ENCODE data around the gene AKAP13. TPM values are rescaled to one million over a fixed set of nuclear protein-coding genes. Genes with fewer than 3 reads are reported as not detected.
"Not testable (repeated sequence)": the region's sequence is repeated elsewhere in the genome, so short reads cannot be mapped to it uniquely, and the experiment has no call there.

The AKAP13 gene
- total RNA-seq, 4 donors from 2014 or later: 189 to 405 (median 244) TPM

- no peak overlapping the region for H3K27ac ChIP-seq
- intact Hi-C loops (cut with DNase I): no loop called here
- TF ChIP-seq CTCF (IDR thresholded peaks at IDR 0.05): no peak
- no peak for TF ChIP-seq POLR2A (IDR thresholded peaks at IDR 0.05)
Observed at GRCh38 chr15:85340852-85341251, 39.6 kb upstream of the AKAP13 start.

DNA sequence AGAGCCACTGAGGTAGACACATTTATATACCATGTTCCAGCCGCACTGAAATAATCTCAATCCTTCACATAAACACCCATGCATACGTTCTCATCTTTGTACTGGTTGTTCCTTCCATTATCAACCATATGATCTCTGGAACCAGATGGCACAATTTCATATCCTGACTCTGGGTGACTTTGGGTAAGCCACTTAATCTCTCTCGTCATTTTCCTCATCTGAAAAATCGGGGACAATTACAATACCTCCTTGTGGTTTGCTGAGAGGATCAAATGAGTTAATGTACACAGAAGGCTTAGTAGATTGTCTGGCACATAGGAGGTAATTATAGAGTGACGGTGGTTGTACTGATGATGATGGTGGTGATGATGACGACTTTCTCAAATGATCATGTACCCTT is 38.2 kb upstream of the AKAP13 start:
- H3K4me1 ChIP-seq: peaks cover under 1 to 25% of the 10 kb centered on the region in 2 donors
- intact Hi-C loops (cut with DNase I); H3K27me3 ChIP-seq; H3K9me3 ChIP-seq; DNase-seq; H3K4me3 ChIP-seq (replicated peaks in 1 of 3); H3K27ac ChIP-seq; H3K36me3 ChIP-seq: not testable (repeated sequence)
- WGBS, 2 donors: 96 to 98% methylated on average over 6 of the region's 6 CpGs

More at GRCh38 chr15:85340852-85341251, 39.6 kb upstream of the AKAP13 start:
- H3K36me3 ChIP-seq: no peaks in the 10 kb centered on the region
- H3K4me1 ChIP-seq: peaks cover 0 to 17% of the 10 kb centered on the region in 2 donors
- no peak for DNase-seq
- H3K4me3 ChIP-seq (replicated peaks in 1 of 3): no peak overlapping the region
- no peaks in the 10 kb centered on the region for H3K27me3 ChIP-seq
- no peaks in the 10 kb centered on the region for H3K9me3 ChIP-seq

DNA sequence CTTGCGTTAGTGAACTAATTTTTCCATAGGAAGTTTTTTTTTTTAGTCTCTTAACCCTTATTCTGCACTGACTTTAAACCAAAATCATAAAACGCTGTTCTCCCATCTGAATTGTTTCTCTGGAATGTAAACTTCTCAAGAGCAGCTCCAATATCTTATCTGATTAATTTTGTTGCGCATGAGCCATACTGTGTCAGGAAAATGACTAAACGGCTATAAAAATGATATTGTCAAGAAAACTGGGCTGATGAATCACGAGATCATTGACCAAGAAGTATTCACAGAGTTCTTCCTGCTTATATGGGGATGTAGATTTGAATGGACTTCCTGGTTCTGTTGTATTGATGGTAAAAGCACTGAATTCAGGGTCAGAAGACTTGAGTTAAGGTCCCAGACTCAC is 37.0 kb upstream of the AKAP13 start:
- H3K27ac ChIP-seq; intact Hi-C loops (cut with DNase I): not testable (repeated sequence)
- WGBS, 2 donors: 64 to 70% methylated on average over 5 of the region's 5 CpGs

DNA sequence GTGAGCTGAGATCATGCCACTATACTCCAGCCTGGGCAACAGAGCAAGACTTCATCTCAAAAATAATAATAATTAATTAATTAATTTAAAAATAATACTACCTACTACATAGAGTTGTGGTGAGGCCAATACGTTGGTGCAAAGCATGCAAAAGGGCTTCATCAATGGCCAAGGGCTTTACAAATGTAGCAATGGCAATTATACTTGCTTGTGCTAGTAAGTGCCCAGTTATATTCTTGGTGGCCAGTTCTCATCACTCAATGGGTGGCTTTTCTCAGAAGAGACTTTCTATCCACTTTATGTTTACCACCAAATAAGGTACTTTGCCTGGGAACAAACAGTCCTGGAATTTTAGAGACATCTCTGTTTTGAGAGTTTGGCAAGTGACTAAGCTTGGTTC is 36.2 kb upstream of the AKAP13 start:
- H3K9me3 ChIP-seq; H3K27me3 ChIP-seq; DNase-seq; intact Hi-C loops (cut with DNase I); H3K4me3 ChIP-seq (replicated peaks in 1 of 3); H3K36me3 ChIP-seq: not testable (repeated sequence)
- Histone ChIP-seq H3K4me1 (peaks cover 16 to 39% of the 10 kb centered on the region in 2 donors), H3K27ac (peak overlapping the region in 1 of 3 donors; percentile 17)
- WGBS, 2 donors: 97 to 100% methylated on average over 1 of the region's 1 CpG

More for the DNA sequence above, 37.0 kb upstream of the AKAP13 start:
- H3K9me3 ChIP-seq; DNase-seq; H3K36me3 ChIP-seq; H3K4me3 ChIP-seq (replicated peaks in 1 of 3); H3K27me3 ChIP-seq: not testable (repeated sequence)
- peaks cover 13 to 35% of the 10 kb centered on the region in 2 donors for H3K4me1 ChIP-seq

GRCh38 chr15:85344653-85345114 is 35.7 kb upstream of the AKAP13 start:
- peaks cover 18 to 42% of the 10 kb centered on the region in 2 donors for H3K4me1 ChIP-seq
- H3K9me3 ChIP-seq; H3K4me3 ChIP-seq (replicated peaks in 1 of 3); intact Hi-C loops (cut with DNase I); H3K36me3 ChIP-seq; H3K27me3 ChIP-seq: not testable (repeated sequence)
- peak overlapping the region in 1 of 3 donors; percentile 39 for H3K27ac ChIP-seq
- 74 to 86% methylated on average over 4 to 5 of the region's 6 CpGs for WGBS, 2 donors
- peak; percentile 41 to 47 for DNase-seq

GRCh38 chr15:85345196-85345918 is 35.0 kb upstream of the AKAP13 start:
- H3K27ac ChIP-seq: peak overlapping the region in 1 of 3 donors; percentile 39
- DNase-seq; H3K9me3 ChIP-seq; H3K4me3 ChIP-seq (replicated peaks in 1 of 3); H3K36me3 ChIP-seq; H3K27me3 ChIP-seq; intact Hi-C loops (cut with DNase I): not testable (repeated sequence)
- H3K4me1 ChIP-seq: peaks cover 20 to 48% of the 10 kb centered on the region in 2 donors
- 92 to 93% methylated on average over 4 of the region's 4 CpGs for WGBS, 2 donors

DNA sequence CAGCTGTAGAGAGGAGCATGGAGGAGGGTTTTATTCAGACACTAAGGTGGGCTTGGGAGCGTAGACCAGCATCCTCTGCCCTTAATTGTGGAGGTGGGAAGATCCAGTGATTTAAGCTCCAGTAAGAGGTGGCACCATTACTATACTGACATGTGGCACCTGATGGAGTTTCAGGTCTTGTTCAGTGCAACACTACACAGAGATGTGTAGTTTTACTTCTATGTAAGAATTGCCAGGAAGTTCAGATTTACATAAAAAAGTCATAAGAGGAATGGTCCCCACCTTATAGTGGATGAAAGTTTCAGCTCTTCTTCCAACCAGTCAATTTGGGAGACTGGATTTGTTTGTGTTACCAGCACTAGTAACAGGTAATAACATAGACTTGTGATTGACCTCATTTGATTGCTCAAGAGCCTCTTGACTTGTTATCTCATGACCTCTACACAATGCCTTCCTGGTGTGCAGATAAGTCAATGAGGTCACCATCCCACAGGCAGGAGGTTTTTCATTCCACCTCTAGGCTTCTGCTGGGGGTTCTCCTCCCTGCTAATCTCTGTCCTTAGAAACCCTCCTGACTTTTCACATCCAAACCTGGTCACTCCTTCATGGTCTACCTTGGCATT is 33.8 kb upstream of the AKAP13 start:
- H3K27ac ChIP-seq; DNase-seq; H3K27me3 ChIP-seq; intact Hi-C loops (cut with DNase I); H3K4me3 ChIP-seq (replicated peaks in 1 of 3); H3K36me3 ChIP-seq; H3K9me3 ChIP-seq: not testable (repeated sequence)
- WGBS, 2 donors: 95 to 100% methylated on average over 1 of the region's 1 CpG
- peaks cover 27 to 57% of the 10 kb centered on the region in 2 donors for H3K4me1 ChIP-seq

DNA sequence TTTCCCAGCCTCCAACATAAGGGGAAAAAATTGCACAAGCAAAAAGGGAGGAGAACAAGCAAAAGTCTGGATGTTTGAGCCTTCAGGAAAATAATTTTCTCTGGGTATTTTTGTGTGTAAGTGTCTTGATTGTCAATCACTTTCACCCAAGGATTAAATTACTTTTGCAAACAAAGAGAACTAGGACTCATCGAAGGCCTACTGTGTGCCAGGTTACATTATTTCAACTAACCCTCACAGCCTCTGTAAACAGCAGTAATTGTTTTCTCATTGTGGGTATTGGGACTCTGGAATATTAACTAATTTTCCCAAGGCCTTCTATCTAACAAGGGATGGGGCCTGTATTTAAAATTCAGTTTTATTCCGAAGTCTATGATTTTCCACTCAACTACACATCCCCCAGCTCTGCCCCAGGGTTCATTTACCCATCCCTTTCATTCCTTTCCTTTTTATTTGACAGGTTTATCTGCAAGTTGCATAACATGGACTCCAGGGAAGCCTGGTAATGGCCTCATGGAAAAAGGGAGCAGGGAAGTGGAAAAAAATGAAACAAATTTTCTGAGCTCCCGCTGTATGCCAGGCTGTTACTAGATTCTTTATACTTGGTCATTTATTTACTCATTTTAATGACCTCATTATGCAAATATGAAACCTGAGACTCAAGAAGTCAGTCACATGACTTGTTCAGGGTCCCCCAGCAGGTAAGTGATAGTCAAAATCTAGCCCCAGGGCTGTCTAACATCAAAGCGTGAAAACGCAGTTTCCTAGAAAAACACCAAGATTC is 32.9 kb upstream of the AKAP13 start:
- H3K36me3 ChIP-seq; H3K9me3 ChIP-seq; intact Hi-C loops (cut with DNase I); H3K4me3 ChIP-seq (replicated peaks in 1 of 3); H3K27me3 ChIP-seq; DNase-seq: not testable (repeated sequence)
- 78 to 84% methylated on average over 5 of the region's 5 CpGs for WGBS, 2 donors
- H3K27ac ChIP-seq: peak overlapping the region; percentile 40 to 80 (median 48)
- H3K4me1 ChIP-seq: peaks cover 31 to 63% of the 10 kb centered on the region in 2 donors

DNA sequence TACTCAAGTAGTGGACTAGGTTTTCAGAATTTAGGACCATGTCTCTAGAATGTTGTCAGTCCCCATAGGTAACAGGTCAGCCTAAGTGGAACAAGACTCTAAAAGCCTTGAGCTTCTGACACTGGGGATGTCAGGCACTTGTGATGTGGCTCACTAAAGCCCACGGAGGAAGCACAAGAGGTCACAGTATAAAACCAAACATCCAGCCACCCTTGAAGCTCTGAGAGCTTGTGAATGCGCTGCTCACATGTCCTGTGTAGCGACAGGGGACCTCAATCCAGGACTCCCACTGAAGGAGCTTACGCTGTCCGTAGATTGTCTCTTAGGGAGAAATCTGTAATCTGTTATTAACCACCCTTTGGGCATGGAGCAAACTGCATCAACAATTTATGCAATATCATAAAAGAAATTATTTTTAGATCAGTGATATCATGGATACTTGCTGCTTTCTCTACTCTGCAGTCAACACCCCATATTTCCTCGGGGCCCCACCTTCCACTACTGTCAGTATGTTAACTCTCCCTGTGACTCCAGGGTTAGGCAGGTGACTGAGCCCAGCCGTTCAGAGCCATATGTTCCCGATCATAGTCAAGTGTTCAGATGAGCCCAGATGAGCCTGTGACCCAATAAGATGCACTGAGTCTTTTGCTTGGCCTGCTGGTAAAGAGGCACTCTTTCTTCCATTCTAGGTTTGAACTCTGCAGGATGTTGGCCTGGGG is 32.2 kb upstream of the AKAP13 start:
- 79 to 82% methylated on average over 8 of the region's 8 CpGs for WGBS, 2 donors
- Histone ChIP-seq H3K27ac (peak overlapping the region; percentile 40 to 80 (median 63)), H3K4me1 (peaks cover 31 to 63% of the 10 kb centered on the region in 2 donors)
- H3K27me3 ChIP-seq; H3K4me3 ChIP-seq (replicated peaks in 1 of 3); H3K36me3 ChIP-seq; H3K9me3 ChIP-seq; intact Hi-C loops (cut with DNase I): not testable (repeated sequence)
- peak; percentile 24 to 50 for DNase-seq

DNA sequence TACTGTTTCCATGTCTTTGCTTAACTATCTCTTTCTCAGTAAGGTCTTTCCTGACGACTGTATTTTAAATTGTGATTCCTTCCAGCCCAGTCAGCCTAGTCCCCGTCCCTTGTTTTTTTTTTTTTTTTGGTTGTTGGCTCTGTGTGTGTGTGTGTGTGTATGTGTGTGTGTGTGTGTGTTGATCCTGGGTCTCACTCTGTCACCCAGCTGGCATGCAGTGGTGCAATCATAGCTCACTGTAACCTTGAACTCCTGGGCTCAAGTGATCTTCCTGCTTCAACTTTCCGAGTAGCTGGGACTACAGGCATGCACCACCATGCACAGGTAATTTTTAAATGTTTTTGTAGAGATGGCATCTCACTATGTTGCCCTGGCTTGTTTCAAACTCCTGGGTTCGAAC is 31.3 kb upstream of the AKAP13 start:
- H3K4me3 ChIP-seq (replicated peaks in 1 of 3); H3K27me3 ChIP-seq; intact Hi-C loops (cut with DNase I); H3K36me3 ChIP-seq; H3K9me3 ChIP-seq: not testable (repeated sequence)
- WGBS, 2 donors: 29 to 35% methylated on average over 4 of the region's 4 CpGs
- Histone ChIP-seq H3K4me1 (peaks cover 31 to 59% of the 10 kb centered on the region in 2 donors), H3K27ac (peak overlapping the region; percentile 63 to 80 (median 63))
- peak; percentile 88 to 89 for DNase-seq
